Measurements from ENCODE around the gene STAMBP.

DNA sequence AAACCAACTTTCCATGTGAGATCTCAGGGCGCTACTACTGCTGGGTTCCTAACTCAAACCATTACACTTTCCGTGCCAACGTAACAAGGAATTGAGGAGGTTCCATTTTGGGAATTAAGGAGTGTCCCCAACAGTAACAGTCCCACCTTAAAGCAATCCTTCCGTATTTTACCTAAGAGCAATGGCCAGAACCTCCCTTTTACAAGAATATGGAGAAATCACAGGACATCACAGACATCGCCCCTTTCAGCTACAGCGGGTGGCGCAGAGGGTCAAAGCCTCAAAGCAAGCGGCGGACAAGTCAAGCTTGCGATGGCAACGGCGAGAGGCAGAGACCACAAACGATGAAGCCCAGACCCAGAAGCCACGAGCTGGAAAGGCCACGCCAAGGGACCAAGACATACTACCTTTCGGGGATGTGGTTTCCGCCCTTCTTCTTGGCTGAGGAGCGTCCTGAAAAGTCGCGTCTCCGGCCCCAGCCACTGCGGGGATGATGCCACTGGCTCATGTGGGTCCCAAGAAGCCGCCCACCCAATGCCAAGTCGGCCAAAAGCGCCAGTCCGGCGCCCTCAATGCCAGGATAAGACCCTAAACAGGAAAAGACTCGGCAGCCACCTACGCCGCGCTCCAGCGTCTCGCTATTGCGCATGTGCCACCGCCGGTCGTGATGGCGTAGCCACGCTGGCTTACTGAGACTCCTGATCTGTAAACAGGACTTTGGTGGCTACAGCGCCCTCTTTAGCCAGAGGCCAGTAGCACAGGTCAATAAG, 49.1 kb upstream of the STAMBP start, which contains the start of gene DUSP11:
- TF ChIP-seq, protein P1, sequence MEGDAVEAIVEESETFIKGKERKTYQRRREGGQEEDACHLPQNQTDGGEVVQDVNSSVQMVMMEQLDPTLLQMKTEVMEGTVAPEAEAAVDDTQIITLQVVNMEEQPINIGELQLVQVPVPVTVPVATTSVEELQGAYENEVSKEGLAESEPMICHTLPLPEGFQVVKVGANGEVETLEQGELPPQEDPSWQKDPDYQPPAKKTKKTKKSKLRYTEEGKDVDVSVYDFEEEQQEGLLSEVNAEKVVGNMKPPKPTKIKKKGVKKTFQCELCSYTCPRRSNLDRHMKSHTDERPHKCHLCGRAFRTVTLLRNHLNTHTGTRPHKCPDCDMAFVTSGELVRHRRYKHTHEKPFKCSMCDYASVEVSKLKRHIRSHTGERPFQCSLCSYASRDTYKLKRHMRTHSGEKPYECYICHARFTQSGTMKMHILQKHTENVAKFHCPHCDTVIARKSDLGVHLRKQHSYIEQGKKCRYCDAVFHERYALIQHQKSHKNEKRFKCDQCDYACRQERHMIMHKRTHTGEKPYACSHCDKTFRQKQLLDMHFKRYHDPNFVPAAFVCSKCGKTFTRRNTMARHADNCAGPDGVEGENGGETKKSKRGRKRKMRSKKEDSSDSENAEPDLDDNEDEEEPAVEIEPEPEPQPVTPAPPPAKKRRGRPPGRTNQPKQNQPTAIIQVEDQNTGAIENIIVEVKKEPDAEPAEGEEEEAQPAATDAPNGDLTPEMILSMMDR (conservative IDR thresholded peaks at IDR 0.05; ENCODE audit: low read length): peak; percentile 85; the same call in 1 of the 2 replicates
- TF ChIP-seq EZH2phosphoT487 (IDR thresholded peaks at IDR 0.05; ENCODE audit: borderline replicate concordance): no peak

All from Loucy (cell line).